ENCODE results near the gene PIK3C2G. TPM values are rescaled to one million over a fixed set of nuclear protein-coding genes. Genes with fewer than 3 reads are reported as not detected.

Gene PIK3C2G
- total and polyA plus RNA-seq, 4 donors, result 4.9 to 40.1 (median 19.4) TPM

DNA sequence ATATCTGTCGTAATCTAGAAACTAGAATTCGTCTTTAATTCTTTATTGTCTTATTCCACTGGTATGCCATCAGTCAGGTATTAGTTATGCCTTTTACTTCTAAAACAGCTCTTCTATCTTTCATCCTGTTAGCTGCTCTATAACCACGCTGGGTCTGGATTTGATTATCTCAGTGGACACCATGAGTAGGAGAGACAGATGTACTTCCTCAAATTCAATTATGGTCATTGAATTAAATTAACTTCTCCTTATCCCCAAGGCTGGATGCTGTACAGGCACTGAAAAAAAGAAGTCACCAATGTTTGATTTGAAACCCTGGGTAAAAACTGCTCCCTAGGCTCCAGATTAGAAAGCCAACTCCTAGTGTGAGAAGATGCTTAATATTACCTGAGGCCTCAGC is 107.3 kb downstream of the PIK3C2G start:
- Histone ChIP-seq H3K27me3 (ENCODE audit: control insufficient read depth in 4 of 4, insufficient read depth in 4 of 4, low read length in 3 of 4) (no peaks in the 10 kb centered on the region), H3K4me3 (ENCODE audit: low read depth in 1 of 3, low read length in 3 of 3) (no peak overlapping the region), H3K9me3 (ENCODE audit: control insufficient read depth in 4 of 4, low read length in 3 of 4) (no peaks in the 10 kb centered on the region), H3K4me1 (ENCODE audit: control insufficient read depth in 4 of 4, insufficient read depth in 4 of 4, low read length in 3 of 4) (no peaks in the 10 kb centered on the region), H3K27ac (ENCODE audit: low read depth in 1 of 2, low read length in 2 of 2) (no peak overlapping the region), H3K9ac (ENCODE audit: low read depth in 1 of 2, low read length in 2 of 2) (no peak overlapping the region), H3K36me3 (ENCODE audit: control insufficient read depth in 4 of 4, insufficient read depth in 3 of 4, low read depth in 1 of 4, low read length in 3 of 4) (peaks cover 0 to 14% (median 7%) of the 10 kb centered on the region in 4 donors)
- 91% methylated on average over 3 of the region's 3 CpGs for WGBS
- no peak for DNase-seq (ENCODE audit: low spot score)
- no peak for TF ChIP-seq HNF4A (conservative IDR thresholded peaks at IDR 0.05)
- no peak for TF ChIP-seq JUND (IDR thresholded peaks at IDR 0.05)
- TF ChIP-seq EGR1 (IDR thresholded peaks at IDR 0.05; ENCODE audit: low read depth in 2 of 2), result no peak
- no peak for TF ChIP-seq HNF4G (IDR thresholded peaks at IDR 0.05)
- no peak for TF ChIP-seq GABPA (IDR thresholded peaks at IDR 0.05 in 1 of 2, conservative IDR thresholded peaks at IDR 0.05 in 1 of 2)
- no peak for TF ChIP-seq FOXA1 (IDR thresholded peaks at IDR 0.05)
- no peak for TF ChIP-seq RAD21 (IDR thresholded peaks at IDR 0.05)
- TF ChIP-seq NR2F2 (IDR thresholded peaks at IDR 0.05), result no peak

DNA sequence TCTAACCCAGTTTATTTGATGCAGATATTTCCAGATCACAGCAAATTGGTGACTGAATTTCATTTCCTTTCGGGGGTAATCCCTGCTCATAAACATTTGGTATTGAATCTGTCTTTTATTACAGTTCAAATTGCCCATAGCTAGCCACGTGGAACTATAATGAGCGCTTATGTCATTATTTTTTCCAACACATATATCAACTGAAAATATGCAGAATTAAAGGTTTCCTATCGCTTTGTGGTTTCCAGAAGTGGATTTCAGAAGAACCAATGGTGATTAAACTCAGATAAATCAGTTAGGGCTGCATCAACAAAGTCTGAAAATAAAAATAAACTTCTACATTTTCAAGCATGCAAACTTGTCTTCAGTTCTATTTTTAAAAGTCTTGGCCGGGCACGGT is 111.9 kb downstream of the PIK3C2G start:
- no peaks in the 10 kb centered on the region for H3K27me3 ChIP-seq (ENCODE audit: control insufficient read depth in 4 of 4, insufficient read depth in 4 of 4, low read length in 3 of 4)
- H3K9ac ChIP-seq (ENCODE audit: low read depth in 1 of 2, low read length in 2 of 2), result no peak overlapping the region
- TF ChIP-seq, protein P1, sequence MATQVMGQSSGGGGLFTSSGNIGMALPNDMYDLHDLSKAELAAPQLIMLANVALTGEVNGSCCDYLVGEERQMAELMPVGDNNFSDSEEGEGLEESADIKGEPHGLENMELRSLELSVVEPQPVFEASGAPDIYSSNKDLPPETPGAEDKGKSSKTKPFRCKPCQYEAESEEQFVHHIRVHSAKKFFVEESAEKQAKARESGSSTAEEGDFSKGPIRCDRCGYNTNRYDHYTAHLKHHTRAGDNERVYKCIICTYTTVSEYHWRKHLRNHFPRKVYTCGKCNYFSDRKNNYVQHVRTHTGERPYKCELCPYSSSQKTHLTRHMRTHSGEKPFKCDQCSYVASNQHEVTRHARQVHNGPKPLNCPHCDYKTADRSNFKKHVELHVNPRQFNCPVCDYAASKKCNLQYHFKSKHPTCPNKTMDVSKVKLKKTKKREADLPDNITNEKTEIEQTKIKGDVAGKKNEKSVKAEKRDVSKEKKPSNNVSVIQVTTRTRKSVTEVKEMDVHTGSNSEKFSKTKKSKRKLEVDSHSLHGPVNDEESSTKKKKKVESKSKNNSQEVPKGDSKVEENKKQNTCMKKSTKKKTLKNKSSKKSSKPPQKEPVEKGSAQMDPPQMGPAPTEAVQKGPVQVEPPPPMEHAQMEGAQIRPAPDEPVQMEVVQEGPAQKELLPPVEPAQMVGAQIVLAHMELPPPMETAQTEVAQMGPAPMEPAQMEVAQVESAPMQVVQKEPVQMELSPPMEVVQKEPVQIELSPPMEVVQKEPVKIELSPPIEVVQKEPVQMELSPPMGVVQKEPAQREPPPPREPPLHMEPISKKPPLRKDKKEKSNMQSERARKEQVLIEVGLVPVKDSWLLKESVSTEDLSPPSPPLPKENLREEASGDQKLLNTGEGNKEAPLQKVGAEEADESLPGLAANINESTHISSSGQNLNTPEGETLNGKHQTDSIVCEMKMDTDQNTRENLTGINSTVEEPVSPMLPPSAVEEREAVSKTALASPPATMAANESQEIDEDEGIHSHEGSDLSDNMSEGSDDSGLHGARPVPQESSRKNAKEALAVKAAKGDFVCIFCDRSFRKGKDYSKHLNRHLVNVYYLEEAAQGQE (IDR thresholded peaks at IDR 0.05), result no peak
- TF ChIP-seq YY1 (IDR thresholded peaks at IDR 0.05) (no peak), FOXA1 (IDR thresholded peaks at IDR 0.05) (no peak), RXRA (IDR thresholded peaks at IDR 0.05) (no peak), EGR1 (IDR thresholded peaks at IDR 0.05; ENCODE audit: low read depth in 2 of 2) (no peak), HNF4A (conservative IDR thresholded peaks at IDR 0.05) (no peak), NR2F2 (IDR thresholded peaks at IDR 0.05) (no peak), JUND (IDR thresholded peaks at IDR 0.05) (no peak), GABPA (IDR thresholded peaks at IDR 0.05 in 1 of 2, conservative IDR thresholded peaks at IDR 0.05 in 1 of 2) (no peak), RAD21 (IDR thresholded peaks at IDR 0.05) (no peak), HNF4G (IDR thresholded peaks at IDR 0.05) (no peak), FOXA2 (IDR thresholded peaks at IDR 0.05) (no peak), SP1 (IDR thresholded peaks at IDR 0.05) (no peak)
- TF ChIP-seq, protein P2, sequence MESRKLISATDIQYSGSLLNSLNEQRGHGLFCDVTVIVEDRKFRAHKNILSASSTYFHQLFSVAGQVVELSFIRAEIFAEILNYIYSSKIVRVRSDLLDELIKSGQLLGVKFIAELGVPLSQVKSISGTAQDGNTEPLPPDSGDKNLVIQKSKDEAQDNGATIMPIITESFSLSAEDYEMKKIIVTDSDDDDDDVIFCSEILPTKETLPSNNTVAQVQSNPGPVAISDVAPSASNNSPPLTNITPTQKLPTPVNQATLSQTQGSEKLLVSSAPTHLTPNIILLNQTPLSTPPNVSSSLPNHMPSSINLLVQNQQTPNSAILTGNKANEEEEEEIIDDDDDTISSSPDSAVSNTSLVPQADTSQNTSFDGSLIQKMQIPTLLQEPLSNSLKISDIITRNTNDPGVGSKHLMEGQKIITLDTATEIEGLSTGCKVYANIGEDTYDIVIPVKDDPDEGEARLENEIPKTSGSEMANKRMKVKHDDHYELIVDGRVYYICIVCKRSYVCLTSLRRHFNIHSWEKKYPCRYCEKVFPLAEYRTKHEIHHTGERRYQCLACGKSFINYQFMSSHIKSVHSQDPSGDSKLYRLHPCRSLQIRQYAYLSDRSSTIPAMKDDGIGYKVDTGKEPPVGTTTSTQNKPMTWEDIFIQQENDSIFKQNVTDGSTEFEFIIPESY (IDR thresholded peaks at IDR 0.05), result no peak
- TF ChIP-seq, protein P3, sequence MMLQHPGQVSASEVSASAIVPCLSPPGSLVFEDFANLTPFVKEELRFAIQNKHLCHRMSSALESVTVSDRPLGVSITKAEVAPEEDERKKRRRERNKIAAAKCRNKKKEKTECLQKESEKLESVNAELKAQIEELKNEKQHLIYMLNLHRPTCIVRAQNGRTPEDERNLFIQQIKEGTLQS (IDR thresholded peaks at IDR 0.05), result no peak
- TF ChIP-seq, protein P4, sequence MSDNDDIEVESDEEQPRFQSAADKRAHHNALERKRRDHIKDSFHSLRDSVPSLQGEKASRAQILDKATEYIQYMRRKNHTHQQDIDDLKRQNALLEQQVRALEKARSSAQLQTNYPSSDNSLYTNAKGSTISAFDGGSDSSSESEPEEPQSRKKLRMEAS (IDR thresholded peaks at IDR 0.05), result no peak
- H3K9me3 ChIP-seq (ENCODE audit: control insufficient read depth in 4 of 4, low read length in 3 of 4), result peaks cover 0 to 4% (median 0%) of the 10 kb centered on the region in 4 donors
- H3K4me3 ChIP-seq (ENCODE audit: low read depth in 1 of 3, low read length in 3 of 3), result no peak overlapping the region
- DNase-seq (ENCODE audit: low spot score), result no peak
- no peaks in the 10 kb centered on the region for H3K4me1 ChIP-seq (ENCODE audit: control insufficient read depth in 4 of 4, insufficient read depth in 4 of 4, low read length in 3 of 4)
- WGBS, result 88% methylated on average over 6 of the region's 6 CpGs
- peaks cover 6 to 20% (median 13%) of the 10 kb centered on the region in 4 donors for H3K36me3 ChIP-seq (ENCODE audit: control insufficient read depth in 4 of 4, insufficient read depth in 3 of 4, low read depth in 1 of 4, low read length in 3 of 4)
- no peak overlapping the region for H3K27ac ChIP-seq (ENCODE audit: low read depth in 1 of 2, low read length in 2 of 2)
